HG03575 (cell line): Measurements from ENCODE around the gene DLGAP4.

ENCODE experiments used
- ATAC-seq: cut with Tn5 transposase; IDR thresholded peaks from one replicate; pipeline ENCODE4 v1.9.1; 2021; ENCODE audit not compliant: unreplicated experiment, insufficient number of reproducible peaks, low FRiP score; ENCODE audit errors: extremely low read depth

Gene DLGAP4

GRCh38 chr20:36273414-36274180, 32.5 kb upstream of the DLGAP4 start:
- ATAC-seq = no peak

- no peak for ATAC-seq
These were observed 31.8 kb upstream of the DLGAP4 start for GRCh38 chr20:36274181-36274841.

GRCh38 chr20:36275011-36275410, 31.1 kb upstream of the DLGAP4 start:
- no peak for ATAC-seq

GRCh38 chr20:36275441-36276189, 30.5 kb upstream of the DLGAP4 start:
- no peak for ATAC-seq

GRCh38 chr20:36277546-36277945, 28.6 kb upstream of the DLGAP4 start:
- ATAC-seq = no peak

- ATAC-seq = no peak
These were observed 26.8 kb upstream of the DLGAP4 start for GRCh38 chr20:36279362-36279761.

- ATAC-seq = no peak
These were observed 26.4 kb upstream of the DLGAP4 start for GRCh38 chr20:36279776-36280175.

- no peak for ATAC-seq
These were observed 24.3 kb upstream of the DLGAP4 start for GRCh38 chr20:36281785-36282380.

- no peak for ATAC-seq
These were observed 21.4 kb upstream of the DLGAP4 start for GRCh38 chr20:36284751-36285150.

- no peak for ATAC-seq
These were observed 20.2 kb upstream of the DLGAP4 start for GRCh38 chr20:36285746-36286447.

- no peak for ATAC-seq
These were observed 8.5 kb upstream of the DLGAP4 start for GRCh38 chr20:36297656-36298055.

- ATAC-seq = no peak
These were observed 8.1 kb upstream of the DLGAP4 start for GRCh38 chr20:36298061-36298460.

GRCh38 chr20:36298795-36299339, 7.3 kb upstream of the DLGAP4 start:
- no peak for ATAC-seq

- no peak for ATAC-seq
These were observed 6.7 kb upstream of the DLGAP4 start for GRCh38 chr20:36299459-36299858.

- no peak for ATAC-seq
These were observed 4.6 kb upstream of the DLGAP4 start for GRCh38 chr20:36301359-36302119.

GRCh38 chr20:36303020-36303595, 3.0 kb upstream of the DLGAP4 start:
- no peak for ATAC-seq

- no peak for ATAC-seq
These were observed 2.3 kb upstream of the DLGAP4 start for GRCh38 chr20:36303831-36304230.
